Upper lobe of left lung (tissue), 6 donors: ENCODE data around the gene MTRR. TPM values are rescaled to one million over a fixed set of nuclear protein-coding genes. Genes with fewer than 3 reads are reported as not detected.

Experiments used
- ATAC-seq, 2 donors: fragments of 200-7000 bp; cut with Tn5 transposase; one replicate each; pipeline ENCODE4 v1.9.1; 2022; ENCODE audit warnings: mild to moderate bottlenecking in 2 of 2, moderate library complexity in 2 of 2; ENCODE audit not compliant: low FRiP score in 2 of 2
- DNase-seq, 2 donors: peaks; one replicate each; pipeline ENCODE4 v3.0.0-alpha.2; 2019 to 2020
- H3K27ac ChIP-seq, 4 donors: fragments of 200-600 bp; sonication (generic); one replicate each; pipeline ENCODE4 v1.5.1; 2016 to 2019
- H3K27me3 ChIP-seq, 4 donors: fragments of 200-600 bp; sonication (generic); one replicate each; pipeline ENCODE4 v1.5.1; 2017 to 2019
- H3K36me3 ChIP-seq, 4 donors: fragments of 200-600 bp; sonication (generic); one replicate each; pipeline ENCODE4 v1.5.1; 2016 to 2019
- H3K4me1 ChIP-seq, 4 donors: fragments of 200-600 bp; sonication (generic); one replicate each; pipeline ENCODE4 v1.5.1; 2018 to 2019
- H3K4me3 ChIP-seq, 4 donors: fragments of 200-600 bp; sonication (generic); one replicate each; pipeline ENCODE4 v1.5.1; 2017 to 2019; ENCODE audit warnings: mild to moderate bottlenecking in 2 of 4, moderate library complexity in 1 of 4
- H3K9me3 ChIP-seq, 4 donors: fragments of 200-600 bp; sonication (generic); one replicate each; pipeline ENCODE4 v1.5.1; 2018 to 2019
- CTCF ChIP-seq, 6 experiments: fragments of 450-650 bp in 4 of 6; fragments of 200-600 bp in 2 of 6; sonication (generic) in 2 of 6; IDR thresholded peaks; one replicate each; pipeline ENCODE4 v1.5.1; 2016 to 2019; ENCODE audit warnings: antibody characterized with exemption in 6 of 6
- EP300 ChIP-seq, 4 donors: sonication (generic); formaldehyde crosslinking; IDR thresholded peaks; one replicate each; pipeline ENCODE4 v1.5.1; 2017; ENCODE audit warnings: antibody characterized with exemption in 4 of 4, control low read depth in 2 of 4
- POLR2A ChIP-seq, 4 donors: fragments of 450-650 bp; IDR thresholded peaks; one replicate each; pipeline ENCODE4 v1.5.1; 2016 to 2017; ENCODE audit warnings: antibody characterized with exemption in 4 of 4, mild to moderate bottlenecking in 2 of 4
- POLR2AphosphoS5 ChIP-seq, 2 donors: sonication (generic); formaldehyde crosslinking; IDR thresholded peaks; one replicate each; pipeline ENCODE4 v1.5.1; 2017; ENCODE audit warnings: antibody characterized with exemption in 2 of 2
- WGBS, 2 donors: methylation state at CpG; one replicate each; pipeline ENCODE4 v1.1.5; 2017 to 2018; 5-methylcytosine and 5-hydroxymethylcytosine counted together
- total RNA-seq, 6 donors: library from RNA; depleted of rRNA in 4 of 6; stranded (reverse); fragments of >200 nt in 4 of 6; gene quantifications; one replicate each; pipeline versions ENCODE4 v1.1.0 to v1.2.1, GENCODE V29; 2016 to 2021
- donor health status: DM: no; HTN: no; CAD: no; lungs with moderate emphysema.
- donor health status: DM: no; HTN: yes; CAD: no; lungs with severe emphysema.

MTRR gene
- total RNA-seq, 6 donors from 2014 or later = 91.1 to 157 (median 105) TPM

- ATAC-seq = no peak
- Histone ChIP-seq H3K36me3 (peaks cover 11 to 65% (median 27%) of the 10 kb centered on the region in 4 donors), H3K27ac (no peak overlapping the region), H3K27me3 (no peaks in the 10 kb centered on the region), H3K9me3 (no peaks in the 10 kb centered on the region), H3K4me3 (no peak overlapping the region), H3K4me1 (peaks cover 32 to 53% (median 45%) of the 10 kb centered on the region in 4 donors)
- no peak for DNase-seq
- whole genome bisulfite sequencing, 2 donors = 94 to 95% methylated on average over 4 of the region's 4 CpGs
- no peak for TF ChIP-seq POLR2AphosphoS5 (IDR thresholded peaks at IDR 0.05)
- TF ChIP-seq POLR2A (IDR thresholded peaks at IDR 0.05) = no peak
- TF ChIP-seq EP300 (IDR thresholded peaks at IDR 0.05) = no peak
- TF ChIP-seq CTCF (IDR thresholded peaks at IDR 0.05) = no peak
These were observed 6.2 kb downstream of the MTRR start for GRCh38 chr5:7875151-7875550.

DNA sequence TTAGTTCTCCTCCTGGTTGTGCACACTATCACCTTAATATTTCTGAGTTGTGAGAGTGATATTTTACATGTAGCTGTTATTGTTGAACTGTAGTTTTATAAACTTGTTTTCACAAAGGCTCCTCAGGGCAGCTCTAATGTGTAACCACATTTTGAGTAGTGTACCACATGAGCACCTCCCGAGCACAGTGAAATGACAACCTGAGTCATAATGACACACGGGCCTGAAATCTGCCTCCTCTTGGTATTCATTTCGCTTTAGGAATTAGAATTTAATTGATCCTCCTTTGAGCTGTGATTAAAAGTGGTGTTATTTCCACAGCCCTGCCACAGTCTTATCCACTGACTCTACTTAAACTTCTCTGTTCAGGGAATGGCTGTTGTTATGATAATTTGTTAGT lies 7.9 kb downstream of the MTRR start:
- no peaks in the 10 kb centered on the region for H3K9me3 ChIP-seq
- H3K27me3 ChIP-seq = no peaks in the 10 kb centered on the region
- ATAC-seq (no peak), DNase-seq (peak in 1 of 2 donors; percentile 36)
- H3K4me1 ChIP-seq = peaks cover 24 to 45% (median 40%) of the 10 kb centered on the region in 4 donors
- H3K27ac ChIP-seq = peak overlapping the region in 2 of 4 donors; percentile 44 to 59
- TF ChIP-seq POLR2AphosphoS5 (IDR thresholded peaks at IDR 0.05) (no peak), CTCF (IDR thresholded peaks at IDR 0.05) (no peak), EP300 (IDR thresholded peaks at IDR 0.05) (no peak), POLR2A (IDR thresholded peaks at IDR 0.05) (no peak)
- H3K4me3 ChIP-seq = no peak overlapping the region
- WGBS, 2 donors = 68 to 77% methylated on average over 3 of the region's 3 CpGs
- peaks cover 11 to 76% (median 36%) of the 10 kb centered on the region in 4 donors for H3K36me3 ChIP-seq

DNA sequence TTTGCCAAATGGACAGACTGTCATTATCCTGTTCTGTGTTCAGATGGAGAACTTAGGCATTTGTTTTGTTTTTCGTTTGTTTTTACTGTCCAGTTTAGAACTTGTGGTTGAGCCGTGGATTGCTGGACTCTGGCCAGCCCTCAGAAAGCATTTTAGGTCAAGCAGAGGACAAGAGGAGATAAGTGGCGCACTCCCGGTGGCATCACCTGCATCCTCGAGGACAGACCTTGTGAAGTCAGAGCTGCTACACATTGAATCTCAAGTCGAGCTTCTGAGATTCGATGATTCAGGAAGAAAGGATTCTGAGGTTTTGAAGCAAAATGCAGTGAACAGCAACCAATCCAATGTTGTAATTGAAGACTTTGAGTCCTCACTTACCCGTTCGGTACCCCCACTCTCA lies 8.9 kb downstream of the MTRR start:
- 59 to 70% methylated on average over 9 of the region's 9 CpGs for WGBS, 2 donors
- no peak overlapping the region for H3K4me3 ChIP-seq
- H3K4me1 ChIP-seq = peaks cover 26 to 51% (median 34%) of the 10 kb centered on the region in 4 donors
- ATAC-seq (no peak), DNase-seq (no peak)
- H3K9me3 ChIP-seq = no peaks in the 10 kb centered on the region
- peaks cover 11 to 81% (median 36%) of the 10 kb centered on the region in 4 donors for H3K36me3 ChIP-seq
- TF ChIP-seq CTCF (IDR thresholded peaks at IDR 0.05) (no peak), POLR2A (IDR thresholded peaks at IDR 0.05) (no peak), POLR2AphosphoS5 (IDR thresholded peaks at IDR 0.05) (no peak), EP300 (IDR thresholded peaks at IDR 0.05) (no peak)
- no peaks in the 10 kb centered on the region for H3K27me3 ChIP-seq
- H3K27ac ChIP-seq = peak overlapping the region; percentile 36 to 76 (median 55)

DNA sequence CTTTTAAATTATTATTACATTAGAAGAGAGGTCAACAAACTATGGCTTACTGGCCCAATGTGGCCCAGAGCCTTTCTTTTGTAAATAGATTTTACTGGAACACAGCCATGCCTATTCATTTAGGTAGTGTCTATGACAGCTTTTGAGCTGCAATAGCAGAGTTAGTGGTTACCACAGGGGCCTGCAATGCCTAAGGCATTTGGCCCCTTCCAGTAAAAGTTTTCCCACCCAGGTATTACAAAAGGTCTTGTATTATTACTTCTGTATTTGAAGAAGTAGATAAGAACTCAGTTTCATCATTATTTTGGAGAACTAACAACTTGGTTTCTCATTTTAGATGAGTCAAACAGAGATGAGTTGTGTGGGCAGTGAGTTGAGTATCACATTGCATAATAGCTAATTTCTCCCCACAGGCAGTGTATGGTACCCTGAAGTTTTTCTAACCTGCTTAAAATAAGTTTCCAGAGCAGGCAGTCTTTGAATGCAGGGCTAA lies 9.5 kb downstream of the MTRR start:
- Histone ChIP-seq H3K36me3 (peaks cover 11 to 86% (median 36%) of the 10 kb centered on the region in 4 donors), H3K27me3 (no peaks in the 10 kb centered on the region), H3K4me3 (no peak overlapping the region), H3K27ac (peak overlapping the region; percentile 36 to 76 (median 55)), H3K9me3 (no peaks in the 10 kb centered on the region), H3K4me1 (peaks cover 26 to 54% (median 32%) of the 10 kb centered on the region in 4 donors)
- DNase-seq (no peak), ATAC-seq (peak; percentile 50 to 69)
- TF ChIP-seq POLR2AphosphoS5 (IDR thresholded peaks at IDR 0.05) = no peak
- peak in 1 of 4 donors; percentile 54 for TF ChIP-seq EP300 (IDR thresholded peaks at IDR 0.05)
- TF ChIP-seq POLR2A (IDR thresholded peaks at IDR 0.05) = no peak

GRCh38 chr5:7881091-7881490 lies 12.1 kb downstream of the MTRR start:
- Histone ChIP-seq H3K4me1 (peaks cover 26 to 70% (median 34%) of the 10 kb centered on the region in 4 donors), H3K27me3 (no peaks in the 10 kb centered on the region), H3K9me3 (no peaks in the 10 kb centered on the region), H3K4me3 (no peak overlapping the region), H3K27ac (peak overlapping the region in 3 of 4 donors; percentile 6 to 52 (median 11)), H3K36me3 (peaks cover 6 to 90% (median 38%) of the 10 kb centered on the region in 4 donors)
- WGBS, 2 donors = 70 to 71% methylated on average over 4 of the region's 4 CpGs
- TF ChIP-seq POLR2A (IDR thresholded peaks at IDR 0.05) = no peak
- ATAC-seq = no peak
- DNase-seq = no peak

- Histone ChIP-seq H3K36me3 (peaks cover 5 to 90% (median 36%) of the 10 kb centered on the region in 4 donors), H3K4me1 (peaks cover 26 to 71% (median 28%) of the 10 kb centered on the region in 4 donors), H3K27ac (peak overlapping the region in 2 of 4 donors; percentile 52 to 69), H3K27me3 (no peaks in the 10 kb centered on the region), H3K9me3 (no peaks in the 10 kb centered on the region), H3K4me3 (no peak overlapping the region)
- ATAC-seq = no peak
- no peak for DNase-seq
- 94 to 95% methylated on average over 2 of the region's 2 CpGs for WGBS, 2 donors
- no peak for TF ChIP-seq CTCF (IDR thresholded peaks at IDR 0.05)
- no peak for TF ChIP-seq POLR2AphosphoS5 (IDR thresholded peaks at IDR 0.05)
- no peak for TF ChIP-seq POLR2A (IDR thresholded peaks at IDR 0.05)
- no peak for TF ChIP-seq EP300 (IDR thresholded peaks at IDR 0.05)
These were observed 12.9 kb downstream of the MTRR start for GRCh38 chr5:7881816-7882215.
